NK-92 (cell line): ENCODE measurements around the gene NAV1.
"Not testable (repeated sequence)": the region's sequence is repeated elsewhere in the genome, so short reads cannot be mapped to it uniquely, and the experiment has no call there.

Experiments
- DNase-seq: peaks from one replicate; lab custom pipeline; 2025; ENCODE audit not compliant: unreplicated experiment; lab: John Stamatoyannopoulos, UW

NAV1 gene

DNA sequence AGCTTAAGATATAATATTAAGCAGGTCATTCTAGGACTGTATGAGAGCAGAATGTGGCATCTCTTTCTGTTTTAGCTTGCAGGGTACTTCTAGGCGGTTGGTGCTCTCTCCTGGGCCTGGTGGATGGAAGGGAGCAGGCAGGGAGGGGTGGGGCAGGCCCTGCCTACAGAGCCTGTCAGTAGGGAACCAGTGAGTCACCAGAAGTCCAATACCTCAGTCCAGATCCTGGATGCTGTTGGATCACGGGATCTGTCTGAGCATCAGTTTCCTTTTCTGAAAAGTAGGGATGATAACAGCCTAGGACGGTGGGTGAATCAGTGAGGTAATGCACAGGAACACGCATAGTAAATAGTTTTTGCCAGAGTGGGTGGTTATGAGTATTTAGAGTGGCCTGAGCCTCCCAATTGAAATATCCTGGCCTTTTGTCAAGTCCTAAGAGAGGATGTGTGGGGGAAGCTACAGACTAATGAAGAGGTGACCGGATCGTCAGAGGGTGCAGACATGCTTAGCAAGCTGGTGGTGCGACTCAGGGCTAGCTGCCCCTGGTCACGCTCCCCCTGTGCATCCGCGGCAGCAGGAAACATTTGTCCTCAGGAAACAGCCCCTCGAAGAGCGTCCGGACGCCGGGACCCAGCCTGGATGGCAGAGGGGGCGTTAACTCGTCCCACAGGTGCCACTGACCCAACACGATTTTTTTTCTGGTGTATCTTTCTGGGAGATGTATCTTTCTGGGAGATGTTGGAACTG is 23.9 kb downstream of the NAV1 start:
- DNase-seq: no peak

GRCh38 chr1:201563406-201563780 is 24.5 kb downstream of the NAV1 start:
- no peak for DNase-seq

- no peak for DNase-seq
Observed at GRCh38 chr1:201563941-201564340, 25.0 kb downstream of the NAV1 start.

DNA sequence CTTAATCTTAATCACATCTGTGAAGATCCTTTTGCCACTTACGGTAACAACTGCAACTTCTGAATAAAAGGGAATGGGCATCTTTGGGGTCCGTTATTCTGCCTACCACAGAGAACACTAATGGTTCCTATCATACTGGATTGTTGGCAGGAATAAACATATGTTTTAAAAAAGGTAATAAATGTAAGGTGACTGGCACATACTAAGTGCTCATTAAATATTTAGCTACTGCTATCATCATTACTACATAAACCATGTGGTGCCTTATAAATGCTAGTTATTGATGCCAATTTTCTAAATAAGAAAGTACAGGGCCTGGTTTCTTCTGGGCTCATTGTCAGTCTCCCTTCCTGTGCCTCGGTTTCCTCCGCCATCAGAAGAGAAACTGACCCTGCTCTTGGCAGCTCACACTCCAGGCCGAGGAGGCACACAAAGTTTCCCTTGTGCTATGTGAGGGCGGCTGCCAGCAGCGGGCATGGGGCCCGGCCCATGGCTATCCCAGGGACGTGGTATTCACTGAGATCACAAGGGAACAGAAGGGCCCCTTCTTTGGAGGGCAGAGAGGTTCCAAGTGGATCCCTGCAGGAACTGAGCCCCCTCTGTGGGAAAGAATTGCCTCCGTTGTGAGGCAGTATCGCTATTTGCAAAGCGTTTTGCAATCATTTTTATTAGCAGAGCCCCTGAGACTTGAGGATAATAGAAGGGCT is 26.2 kb downstream of the NAV1 start:
- DNase-seq: no peak

DNA sequence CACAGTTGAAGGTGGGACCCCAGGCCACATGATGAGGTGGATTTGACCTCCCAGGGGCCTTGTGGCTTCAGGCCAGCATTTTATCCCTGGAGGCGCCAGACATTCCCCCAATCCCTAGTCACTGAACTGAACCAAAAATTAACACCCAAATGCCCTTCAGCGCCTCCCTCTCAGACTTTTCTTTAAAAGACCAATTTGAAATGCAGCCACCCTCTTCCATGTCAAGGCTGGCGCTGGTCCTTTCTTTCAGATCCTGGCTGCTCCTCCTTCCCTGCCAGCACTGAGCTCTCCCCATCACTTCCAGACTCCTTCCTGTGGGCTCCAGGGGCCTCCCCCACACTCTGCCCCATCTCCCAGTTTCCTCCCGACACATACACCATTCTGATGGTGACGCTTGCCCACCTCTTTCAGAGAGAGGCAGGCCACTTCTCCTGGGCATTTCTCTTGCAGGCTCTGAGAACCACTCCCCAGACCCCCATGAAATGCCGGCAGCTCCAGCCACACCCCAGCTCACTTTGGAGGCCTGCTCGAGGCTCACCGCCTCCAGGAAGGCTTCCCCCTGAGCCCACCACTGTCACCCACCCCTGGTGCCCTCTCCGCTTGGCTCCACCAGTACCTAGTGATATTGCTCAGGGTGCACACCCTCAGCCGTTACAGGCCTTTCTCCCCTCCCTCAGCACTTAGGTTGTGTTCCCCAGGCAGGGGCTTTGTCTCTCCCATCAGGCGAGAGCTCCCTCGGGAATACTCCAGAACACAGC is 27.0 kb downstream of the NAV1 start:
- DNase-seq: no peak

- DNase-seq: no peak
Observed at GRCh38 chr1:201566529-201566823, 27.5 kb downstream of the NAV1 start.

DNA sequence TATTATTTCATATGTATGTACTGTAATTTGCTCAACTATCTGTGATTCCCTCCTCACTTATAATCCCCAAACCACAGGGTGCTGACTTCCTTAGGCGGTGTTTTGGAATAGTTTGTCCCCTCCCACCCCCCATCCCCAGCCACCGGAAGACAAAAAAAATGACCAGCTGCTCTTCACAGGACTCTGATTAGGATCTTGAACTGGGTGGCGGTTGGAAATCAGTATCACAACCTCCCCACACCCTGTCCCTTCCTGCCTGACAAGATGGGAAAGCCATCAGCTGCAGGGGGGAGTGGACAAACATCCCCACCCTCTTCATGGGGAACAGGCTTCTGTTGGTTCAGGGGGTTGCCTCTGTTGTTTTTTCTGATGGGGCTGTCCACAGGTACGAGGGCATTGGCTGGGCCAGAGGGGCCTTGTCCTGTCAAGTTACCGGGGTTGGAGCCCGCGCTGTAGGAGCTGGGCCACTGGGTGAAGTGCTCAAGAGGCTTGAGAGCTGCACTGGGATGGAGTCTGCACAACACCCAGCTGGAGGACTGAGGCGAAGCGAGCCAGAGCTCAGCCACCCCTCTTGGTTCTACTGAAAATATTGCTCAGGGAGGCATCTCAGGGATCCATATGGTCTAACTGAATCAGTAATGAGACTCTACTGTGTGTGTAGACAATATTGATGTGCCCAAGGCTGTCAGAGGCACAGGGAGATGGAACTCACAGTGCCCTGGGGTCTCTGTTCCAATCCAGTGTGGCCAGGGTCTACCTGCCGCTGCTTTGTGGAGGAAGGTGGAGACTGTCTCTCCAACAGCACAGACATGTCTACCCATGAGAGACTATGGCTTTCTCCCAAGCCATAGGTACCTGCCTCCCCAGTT is 28.2 kb downstream of the NAV1 start:
- DNase-seq: no peak

GRCh38 chr1:201568265-201568664 is 29.3 kb downstream of the NAV1 start:
- DNase-seq: no peak

DNA sequence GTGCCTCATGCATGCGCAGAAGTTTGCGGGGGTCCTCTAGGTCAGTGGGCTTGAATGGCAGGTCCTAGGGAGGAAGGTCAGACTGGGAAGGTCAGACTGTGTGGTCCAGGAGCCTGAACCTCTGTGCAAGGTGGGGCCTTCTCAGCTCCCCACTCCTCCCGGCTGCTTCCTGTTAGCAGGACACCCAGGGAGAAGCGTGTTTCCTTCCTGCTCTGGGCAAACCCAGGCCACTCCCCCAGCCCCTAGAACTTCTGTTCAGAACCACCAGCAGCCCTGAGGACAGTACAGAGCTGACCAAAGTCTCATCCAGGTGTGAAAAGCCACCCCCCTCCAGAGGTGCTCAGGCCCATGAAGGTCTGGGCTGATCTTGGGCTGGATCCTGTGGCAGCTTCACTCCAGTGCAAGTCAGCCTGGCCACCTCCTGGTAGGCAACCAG is 29.9 kb downstream of the NAV1 start:
- DNase-seq: no peak

DNA sequence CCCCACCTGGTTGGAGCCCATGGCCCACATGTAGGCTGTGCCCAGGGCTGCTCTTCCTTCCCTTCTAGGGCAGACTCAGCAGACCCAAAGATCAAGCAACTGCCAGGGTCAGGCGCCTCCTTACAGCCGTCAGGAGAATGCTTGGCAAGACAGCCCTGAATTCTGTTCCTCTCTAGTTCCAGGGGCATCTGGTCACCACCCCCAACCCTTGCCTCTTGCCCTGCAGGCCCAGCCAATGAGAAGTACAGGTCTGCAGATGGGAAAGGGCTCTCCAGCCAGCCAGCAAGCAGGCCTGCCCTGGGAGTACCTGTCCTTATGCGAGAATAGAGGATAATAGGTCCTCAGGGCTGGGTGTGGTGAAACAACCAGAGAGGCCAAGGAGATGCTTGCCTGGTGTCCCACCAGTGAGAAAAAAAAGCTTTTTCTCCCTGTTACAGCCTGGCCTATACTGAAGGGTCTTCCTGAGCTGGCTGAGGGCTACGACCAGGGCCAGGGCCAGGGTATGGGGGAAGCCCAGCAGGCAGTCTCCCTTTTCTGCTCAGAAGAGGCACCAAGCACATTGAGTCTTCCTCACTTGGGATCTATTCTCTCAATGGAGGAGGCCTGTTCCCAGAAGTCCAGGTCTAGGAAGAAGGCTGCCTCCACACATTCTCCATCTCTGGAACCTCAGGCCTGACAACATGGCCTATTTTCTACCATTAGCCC is 31.4 kb downstream of the NAV1 start:
- DNase-seq: no peak

- DNase-seq: no peak
Observed at GRCh38 chr1:201570886-201571624, 32.1 kb downstream of the NAV1 start.

- DNase-seq: no peak
Observed at GRCh38 chr1:201573030-201573429, 34.1 kb downstream of the NAV1 start.

GRCh38 chr1:201573923-201574322 is 35.0 kb downstream of the NAV1 start:
- no peak for DNase-seq

DNA sequence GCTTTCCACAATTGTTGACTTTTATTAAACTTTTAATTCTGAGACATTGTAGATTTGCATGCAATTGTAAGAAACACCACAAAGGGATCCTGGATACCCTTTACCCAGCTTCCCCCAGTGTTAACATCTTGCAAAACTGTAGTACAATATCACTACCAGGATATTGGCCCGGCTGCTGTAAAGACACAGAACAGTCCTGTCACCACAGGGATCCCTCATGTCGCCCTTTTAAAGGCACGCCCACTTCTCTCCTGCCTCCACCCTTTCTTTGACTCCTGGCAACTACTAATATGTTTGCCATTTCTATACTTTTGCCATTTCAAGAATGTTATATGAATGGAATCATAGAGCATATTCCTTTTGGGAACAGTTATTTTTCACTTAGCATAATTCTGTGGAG is 37.0 kb downstream of the NAV1 start:
- no peak for DNase-seq

GRCh38 chr1:201576914-201577313 is 38.0 kb downstream of the NAV1 start:
- DNase-seq: no peak

DNA sequence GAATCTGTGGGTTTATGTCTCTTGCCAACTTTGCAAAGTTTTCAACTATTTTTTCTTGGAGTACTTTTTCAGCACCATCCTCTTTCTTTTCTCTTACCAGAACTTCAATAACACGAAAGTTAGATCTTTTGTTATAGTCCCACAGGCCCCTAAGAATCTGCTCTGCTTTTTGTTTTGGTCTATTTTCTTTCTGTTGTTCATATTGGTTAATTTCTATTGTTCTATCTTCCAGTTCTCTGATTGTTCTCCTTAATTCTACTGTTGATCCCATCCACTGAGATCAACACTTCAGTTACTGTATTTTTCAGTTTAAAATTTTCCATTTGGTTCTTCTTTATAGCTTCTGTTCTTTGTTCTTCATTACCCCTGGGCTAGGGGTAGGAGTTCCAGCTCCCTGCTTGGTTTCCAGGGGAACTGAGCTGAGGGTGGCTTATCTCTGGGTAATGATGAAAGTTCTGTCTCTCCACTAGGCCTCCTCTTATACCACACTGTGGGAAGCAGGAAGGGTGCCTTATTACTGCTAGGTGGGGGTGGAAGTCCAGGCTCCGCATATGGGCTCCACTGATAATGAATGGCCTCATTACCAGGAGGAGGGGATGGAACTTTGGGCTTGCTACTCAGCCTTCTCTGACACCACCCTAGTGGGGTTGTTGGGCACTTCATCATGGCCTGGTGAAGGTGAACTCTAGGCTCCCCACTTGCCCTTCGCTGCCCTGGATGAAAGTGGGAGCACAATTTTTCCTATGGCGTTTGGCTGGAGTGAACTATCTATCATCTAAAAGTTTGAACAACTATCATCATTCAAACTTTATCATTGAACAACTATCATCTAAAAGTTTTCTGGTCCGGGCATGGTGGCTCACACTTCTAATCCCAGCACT is 39.3 kb downstream of the NAV1 start:
- DNase-seq: no peak

GRCh38 chr1:201581371-201581770 is 42.4 kb downstream of the NAV1 start:
- not testable (repeated sequence) for DNase-seq

GRCh38 chr1:201582705-201583442 is 43.9 kb downstream of the NAV1 start:
- no peak for DNase-seq
